ENCODE results near the gene UNC119B.

The UNC119B gene

DNA sequence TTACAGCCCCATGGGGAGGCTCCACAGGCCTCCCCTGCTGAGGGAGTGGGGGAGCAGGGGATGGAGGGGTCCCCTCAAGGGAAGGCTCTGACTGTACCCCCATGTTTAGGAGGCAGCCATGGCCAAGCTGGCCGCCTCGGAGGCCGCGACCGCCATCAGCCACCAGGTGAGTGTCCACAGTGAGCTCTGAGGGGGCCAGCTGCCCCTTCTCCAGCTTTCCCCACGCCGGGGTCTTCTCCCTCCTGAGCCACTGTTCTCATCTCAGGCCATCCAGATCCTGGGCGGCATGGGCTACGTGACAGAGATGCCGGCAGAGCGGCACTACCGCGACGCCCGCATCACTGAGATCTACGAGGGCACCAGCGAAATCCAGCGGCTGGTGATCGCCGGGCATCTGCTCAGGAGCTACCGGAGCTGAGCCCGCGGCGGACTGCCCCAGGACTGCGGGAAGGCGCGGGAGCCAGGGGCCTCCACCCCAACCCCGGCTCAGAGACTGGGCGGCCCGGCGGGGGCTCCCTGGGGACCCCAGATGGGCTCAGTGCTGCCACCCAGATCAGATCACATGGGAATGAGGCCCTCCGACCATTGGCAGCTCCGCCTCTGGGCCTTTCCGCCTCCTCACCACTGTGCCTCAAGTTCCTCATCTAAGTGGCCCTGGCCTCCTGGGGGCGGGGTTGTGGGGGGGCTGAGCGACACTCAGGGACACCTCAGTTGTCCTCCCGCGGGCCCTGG, 28.9 kb downstream of the UNC119B start:
- no peak for DNase-seq (ENCODE audit: low read depth in 3 of 3)

DNA sequence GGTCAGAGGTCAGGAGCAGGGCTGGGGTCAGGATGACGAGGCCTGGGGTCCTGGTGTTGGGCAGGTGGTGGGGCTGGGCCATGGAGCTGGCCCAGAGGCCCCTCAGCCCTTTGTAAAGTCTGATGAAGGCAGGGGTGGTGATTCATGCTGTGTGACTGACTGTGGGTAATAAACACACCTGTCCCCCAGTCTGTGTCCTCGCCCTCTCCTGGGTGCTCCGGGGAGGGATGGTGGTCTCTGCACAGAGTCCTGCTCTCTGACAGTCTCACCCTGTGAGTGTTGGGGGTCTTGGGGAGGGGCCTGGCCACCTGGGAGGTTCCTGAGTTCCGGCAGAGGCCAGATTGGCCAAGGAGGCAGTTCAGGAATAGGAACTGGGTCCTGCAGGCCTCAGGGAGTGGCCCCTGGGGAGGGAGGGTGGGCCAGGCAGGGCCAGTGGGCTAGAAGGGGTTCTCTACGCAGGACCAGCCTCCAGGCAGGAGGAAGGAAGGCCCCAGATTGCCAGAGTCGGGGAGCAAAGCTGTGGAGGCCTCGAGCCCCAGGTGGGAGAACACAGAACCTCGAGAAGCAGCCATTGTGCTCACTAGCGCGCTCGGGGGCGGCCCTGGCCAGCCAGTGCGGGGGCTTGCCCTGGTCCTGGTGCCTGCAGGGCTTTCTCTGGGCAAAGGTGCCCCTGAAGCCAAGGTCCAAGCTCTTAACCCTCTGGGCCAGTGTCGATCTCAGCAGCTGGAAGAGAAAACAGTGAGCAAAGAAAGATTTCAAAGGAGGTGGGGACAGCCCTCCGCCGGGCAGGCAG, 29.8 kb downstream of the UNC119B start:
- DNase-seq (ENCODE audit: low read depth in 3 of 3) = no peak

DNA sequence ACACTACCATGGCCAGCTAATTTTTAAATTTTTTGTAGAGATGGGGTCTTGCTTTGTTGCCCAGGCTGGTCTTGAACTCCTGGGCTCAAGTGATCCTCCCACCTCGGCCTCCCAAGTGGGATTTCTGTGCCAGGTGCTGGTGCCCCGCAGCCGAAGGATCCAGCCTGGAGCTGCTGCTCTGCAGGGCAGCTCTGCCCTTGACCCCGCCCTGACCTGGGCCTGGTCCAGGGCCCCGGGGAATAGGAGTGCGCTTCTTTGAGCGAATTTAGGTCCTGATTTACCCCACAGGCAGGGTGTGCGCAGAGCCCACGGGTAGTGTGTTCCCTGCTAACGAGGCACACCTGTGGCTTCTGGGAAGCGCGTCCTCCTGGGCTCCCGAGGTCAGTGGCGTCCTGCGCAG, 30.6 kb downstream of the UNC119B start:
- no peak for DNase-seq (ENCODE audit: low read depth in 3 of 3)

DNA sequence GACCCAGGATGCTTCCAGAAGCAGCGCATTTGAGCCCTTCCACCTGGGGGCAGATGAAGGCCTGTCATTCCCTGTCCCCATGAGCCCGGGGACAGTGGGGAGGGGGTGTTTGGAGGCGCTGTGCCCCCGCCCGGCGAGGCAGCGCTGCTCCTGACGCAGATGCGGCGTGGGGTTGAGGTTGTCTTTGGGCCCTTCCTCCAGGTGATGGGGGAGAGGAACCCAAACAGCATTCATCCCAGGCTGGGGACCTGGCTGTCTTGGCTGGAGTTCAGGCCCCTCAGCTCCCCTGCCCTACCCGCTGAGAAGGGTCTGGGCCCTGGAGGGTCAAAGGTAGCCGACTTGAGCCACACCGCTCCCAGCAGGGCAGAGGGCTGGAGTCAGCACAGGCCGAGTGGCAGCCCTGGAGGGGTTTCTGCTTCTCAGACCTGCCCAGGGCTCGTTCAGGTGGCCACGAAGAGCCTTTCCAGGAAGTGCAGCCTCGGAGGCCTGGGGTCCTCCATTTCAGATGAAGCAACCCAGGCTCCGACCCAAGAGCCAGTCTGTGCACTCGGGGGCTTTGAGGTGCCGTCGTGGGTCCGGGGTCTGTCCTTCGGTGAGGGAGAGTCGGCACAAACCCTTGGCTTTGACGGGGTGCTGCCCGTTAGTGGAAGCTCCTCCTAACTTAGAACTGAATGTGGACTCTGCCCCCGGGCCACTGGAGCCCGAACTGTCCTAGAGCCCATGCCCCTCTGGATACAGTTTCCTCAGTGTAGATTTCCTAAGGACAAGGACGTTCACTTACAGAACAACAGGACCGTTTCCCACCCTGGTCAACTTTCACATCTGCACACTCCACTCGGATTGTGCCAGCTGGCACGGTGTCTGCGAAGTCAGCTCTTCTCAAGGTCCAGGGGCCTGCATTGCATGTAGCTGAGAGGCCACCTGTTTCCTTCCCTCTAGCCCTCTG, 31.5 kb downstream of the UNC119B start:
- no peak for DNase-seq (ENCODE audit: low read depth in 3 of 3)

DNA sequence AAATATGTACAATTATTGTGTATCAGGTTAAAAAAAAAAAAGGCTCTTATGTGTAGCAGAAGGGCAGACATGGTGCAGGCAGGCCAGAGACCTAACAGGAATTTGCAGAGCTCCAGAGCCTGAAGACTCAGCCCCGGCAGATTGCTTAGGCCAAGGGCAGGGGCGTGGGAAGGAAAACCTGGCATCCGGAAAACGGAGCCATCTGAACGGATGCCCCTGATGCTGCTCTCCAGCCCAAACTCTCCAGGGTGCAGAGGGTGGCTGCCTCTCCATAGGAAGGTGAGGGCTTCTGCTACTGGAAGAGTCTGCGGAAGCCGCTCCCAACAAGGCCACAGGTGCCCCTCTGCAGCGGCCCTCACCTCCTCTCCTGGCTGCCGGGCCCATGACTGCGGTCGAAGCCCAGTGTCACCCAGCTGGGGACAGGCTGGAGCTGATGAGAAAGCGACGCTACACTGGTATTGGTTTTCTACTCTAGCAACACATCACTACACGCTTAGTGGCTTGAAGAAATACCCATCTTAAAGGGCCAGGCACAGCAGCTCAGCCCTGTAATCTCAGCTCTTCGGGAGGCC, 34.8 kb downstream of the UNC119B start:
- DNase-seq (ENCODE audit: low read depth in 3 of 3) = no peak

DNA sequence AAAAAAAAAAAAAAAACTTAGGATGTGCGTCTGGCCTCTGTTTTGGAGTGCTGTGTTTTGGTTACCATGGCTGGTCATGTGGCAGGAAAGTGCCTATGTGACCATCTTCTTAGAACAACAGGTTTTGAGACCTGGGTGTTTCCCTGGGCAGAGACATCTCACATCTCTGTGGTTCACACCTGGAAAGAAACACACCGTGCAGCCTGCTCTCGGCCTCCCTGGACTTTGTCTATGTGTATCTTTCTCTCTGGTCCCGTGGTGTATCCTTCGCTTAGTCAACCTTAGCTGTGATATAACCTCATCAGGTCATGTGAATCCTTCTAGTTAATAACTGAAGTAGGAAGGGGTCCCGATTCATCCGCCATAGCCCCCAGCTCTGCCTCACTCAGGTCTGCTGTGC, 38.0 kb downstream of the UNC119B start:
- no peak for DNase-seq (ENCODE audit: low read depth in 3 of 3)

DNA sequence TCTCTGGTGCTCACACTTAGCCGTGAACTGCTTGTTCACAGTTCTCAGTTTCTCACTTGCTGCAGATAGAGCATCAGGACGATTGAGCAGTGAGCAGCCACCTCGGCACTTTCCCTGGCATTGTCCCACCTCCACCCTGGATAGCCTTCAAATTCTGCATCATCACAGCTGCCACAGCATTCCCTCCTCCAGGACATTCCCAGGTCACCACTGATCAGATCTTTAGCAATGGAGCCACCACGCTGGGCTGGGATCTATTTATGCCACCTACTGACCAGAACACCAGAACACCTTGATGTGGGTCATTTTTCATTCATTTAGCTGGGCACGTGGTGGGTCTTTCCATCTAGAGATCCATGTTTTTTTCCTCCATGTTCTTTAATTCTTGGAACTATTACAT, 39.0 kb downstream of the UNC119B start:
- no peak for DNase-seq (ENCODE audit: low read depth in 3 of 3)

DNA sequence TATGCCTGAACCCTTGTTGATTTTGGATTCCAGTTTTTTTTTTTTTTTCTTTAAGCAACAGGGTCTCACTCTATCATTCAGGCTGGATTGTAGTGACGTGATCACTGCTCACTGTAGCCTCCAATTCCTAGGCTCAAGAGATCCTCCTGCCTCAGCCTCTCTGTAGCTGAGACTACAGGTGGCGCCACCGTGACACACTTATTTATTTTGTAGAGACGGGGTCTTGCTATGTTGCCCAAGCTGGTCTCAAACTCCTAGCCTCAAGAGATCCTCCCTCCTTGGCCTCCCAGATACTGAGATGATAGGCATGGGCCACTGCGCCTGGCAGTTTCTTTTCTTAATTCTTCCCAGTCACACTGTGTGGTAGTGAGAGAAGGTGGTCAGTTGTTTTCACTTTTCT, 40.5 kb downstream of the UNC119B start:
- DNase-seq (ENCODE audit: low read depth in 3 of 3) = no peak

DNA sequence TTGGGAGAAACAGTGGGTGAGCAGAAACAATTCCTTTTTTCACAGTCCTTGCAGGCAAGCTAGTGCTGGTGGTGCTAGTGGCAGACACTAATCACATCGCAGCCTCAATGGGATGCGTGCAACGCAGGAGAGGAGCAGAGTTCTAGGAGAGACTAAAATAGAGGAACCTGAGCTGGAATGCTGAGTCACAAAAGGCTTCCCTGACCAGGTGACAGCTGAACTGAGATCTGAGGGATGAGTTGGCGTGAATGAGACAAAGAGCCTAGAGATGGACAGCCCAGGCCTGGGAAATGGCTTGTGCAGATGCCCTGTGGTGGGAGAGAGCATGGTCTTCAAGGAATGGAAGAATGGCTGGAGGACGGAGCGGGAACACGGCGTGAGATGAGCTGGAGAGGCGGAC, 41.1 kb downstream of the UNC119B start:
- DNase-seq (ENCODE audit: low read depth in 3 of 3) = no peak

DNA sequence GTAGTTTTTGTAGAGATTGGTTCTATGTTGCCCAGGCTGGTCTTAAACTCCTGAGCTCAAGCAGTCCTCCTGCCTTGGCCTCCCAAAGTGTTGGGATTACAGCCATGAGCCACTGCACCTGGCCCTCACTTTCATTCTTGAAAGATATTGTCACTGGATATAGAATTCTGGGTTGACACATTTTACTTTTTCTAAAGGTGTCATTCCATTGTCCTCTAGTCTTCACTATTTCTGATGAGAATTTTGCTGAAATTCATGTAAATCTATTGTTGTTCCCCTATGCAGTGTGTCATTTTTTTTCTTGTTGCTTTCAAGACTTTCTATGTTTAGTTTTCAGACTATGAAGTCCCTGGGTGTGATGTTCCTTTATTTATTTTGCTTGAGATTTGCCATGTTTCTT, 44.5 kb downstream of the UNC119B start:
- DNase-seq (ENCODE audit: low read depth in 3 of 3) = no peak

DNA sequence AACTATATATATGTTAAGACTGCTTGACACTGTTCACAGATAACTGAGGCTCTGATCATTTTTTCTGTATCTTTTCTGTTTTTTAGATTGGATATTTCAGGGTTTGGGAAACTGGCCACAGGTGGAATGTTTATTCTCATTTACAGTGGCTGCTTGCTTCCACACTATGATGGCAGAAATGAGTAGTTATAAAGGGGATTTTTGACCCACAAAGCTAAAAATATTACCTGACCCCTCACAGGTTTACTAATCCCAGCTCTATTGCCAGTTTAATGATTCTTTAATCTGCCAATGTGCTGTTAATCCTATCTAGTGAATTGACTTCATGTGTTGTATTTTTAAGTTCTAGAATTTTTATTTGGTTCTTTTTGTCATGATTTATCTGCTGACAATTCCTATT, 45.0 kb downstream of the UNC119B start:
- DNase-seq (ENCODE audit: low read depth in 3 of 3) = no peak

DNA sequence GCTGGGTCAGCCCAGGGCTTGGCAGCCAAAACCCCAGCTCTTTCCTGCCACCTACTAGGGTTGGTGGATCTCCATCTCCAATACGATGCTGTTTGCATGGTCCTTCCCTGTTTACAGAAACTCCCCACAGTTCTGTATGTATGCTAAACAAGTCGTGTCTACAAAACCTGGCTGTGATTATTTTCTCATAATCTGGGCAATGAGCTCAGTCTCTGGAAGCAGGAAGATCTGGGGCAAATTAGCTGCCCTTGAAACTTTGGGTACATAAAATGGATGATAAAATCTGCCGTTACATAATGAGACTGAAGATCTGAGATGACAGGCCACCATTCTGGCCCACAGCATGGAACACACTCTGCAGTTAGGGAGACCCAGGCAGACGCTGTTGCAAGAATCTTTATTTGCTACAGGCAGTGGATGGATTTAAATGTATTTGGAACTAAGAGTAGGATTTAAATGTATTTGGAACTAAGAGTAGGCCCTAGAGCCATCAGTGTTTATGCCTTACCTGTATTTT, 47.0 kb downstream of the UNC119B start:
- no peak for DNase-seq (ENCODE audit: low read depth in 3 of 3)

DNA sequence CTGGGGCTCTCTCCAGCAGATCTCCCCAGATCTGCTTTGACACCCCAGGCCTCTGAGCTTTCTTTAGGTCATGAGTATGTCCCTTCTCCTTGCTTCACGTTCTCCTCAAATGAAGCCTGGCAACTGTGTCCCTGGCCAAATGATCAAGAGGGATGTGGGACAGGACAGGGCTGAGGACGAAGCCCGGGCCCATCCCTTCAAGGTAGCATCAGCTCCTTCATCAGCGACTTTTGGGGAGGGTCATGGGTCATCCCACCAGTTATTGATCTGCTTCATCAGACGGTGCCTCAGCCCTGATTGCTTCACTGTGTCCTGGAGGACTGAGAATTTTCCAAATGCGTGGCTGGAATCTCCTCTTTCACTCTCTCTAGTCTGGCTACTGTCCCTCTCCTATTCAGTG, 47.7 kb downstream of the UNC119B start:
- no peak for DNase-seq (ENCODE audit: low read depth in 3 of 3)

DNA sequence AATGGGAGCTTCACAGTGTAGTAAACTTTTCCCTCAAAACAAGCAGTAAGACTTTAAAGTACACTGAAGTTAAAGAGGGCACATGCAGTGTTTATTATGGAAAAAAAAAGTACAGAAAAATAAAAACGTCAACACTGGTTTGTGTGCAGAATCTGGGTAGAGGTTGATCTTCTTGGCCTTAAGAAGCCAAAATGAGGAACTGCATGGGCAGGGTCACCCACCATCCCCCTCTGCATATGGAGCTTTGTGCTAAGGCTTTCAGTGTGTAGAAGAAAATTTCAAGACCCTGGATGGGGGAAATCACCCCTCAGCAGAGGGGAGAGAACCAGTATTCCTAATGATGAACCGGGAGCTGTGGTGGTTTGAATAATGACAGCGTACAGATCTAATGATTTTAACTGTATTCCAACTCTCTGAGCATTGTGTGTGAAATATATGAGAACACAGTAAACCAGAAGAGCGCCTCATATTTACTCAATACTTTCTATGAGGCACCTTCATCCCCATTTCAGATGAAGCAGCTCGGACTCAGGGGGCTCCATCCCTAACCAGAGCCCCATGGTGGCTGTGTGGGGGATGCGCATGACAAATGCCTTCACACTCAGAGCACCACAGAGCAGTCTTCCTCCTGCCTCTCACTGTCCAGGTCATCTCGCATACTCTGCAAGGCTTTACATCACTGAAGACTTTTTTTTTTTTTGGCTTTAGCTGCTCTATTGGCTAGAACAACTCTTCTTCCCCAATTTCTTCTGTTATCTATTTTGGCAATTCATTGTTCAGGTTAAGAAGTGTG, 48.7 kb downstream of the UNC119B start:
- DNase-seq (ENCODE audit: low read depth in 3 of 3) = no peak

DNA sequence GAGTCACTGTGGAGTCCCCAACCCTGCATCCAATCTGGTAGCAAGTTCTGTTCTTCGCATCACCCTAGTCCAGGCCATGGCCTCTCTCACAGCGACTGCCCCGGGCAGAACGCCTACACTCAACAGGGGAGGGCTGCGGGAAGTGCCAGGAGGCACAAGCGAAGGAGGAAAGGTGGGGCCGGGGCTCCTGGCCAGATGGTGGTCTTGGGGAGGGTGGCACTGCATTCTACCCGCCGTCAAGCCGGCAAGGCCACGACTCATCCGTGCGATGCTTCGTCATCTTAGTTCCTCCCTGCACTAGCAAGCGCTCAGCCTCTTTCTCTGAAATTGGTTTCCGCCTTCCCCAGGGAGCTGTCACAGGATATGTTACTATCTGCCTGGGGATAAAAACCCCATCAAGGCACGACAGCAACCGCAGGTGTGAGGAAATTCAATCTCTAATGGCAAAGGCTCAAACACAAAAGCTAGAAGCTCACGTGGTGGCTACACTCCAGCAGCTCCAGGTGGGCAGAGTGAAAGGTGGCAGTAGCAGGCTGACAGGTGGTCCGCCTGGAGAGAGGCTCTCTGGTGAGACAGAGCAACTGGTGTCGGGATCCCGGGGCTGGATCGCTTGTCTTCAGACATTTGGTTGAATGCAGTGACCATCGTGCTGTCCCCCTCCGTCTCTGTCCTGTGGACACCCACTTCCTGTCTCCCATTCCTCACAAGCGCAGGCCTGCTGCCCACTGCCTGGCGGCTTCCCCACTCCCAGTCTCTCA, 49.5 kb downstream of the UNC119B start:
- DNase-seq (ENCODE audit: low read depth in 3 of 3) = no peak

DNA sequence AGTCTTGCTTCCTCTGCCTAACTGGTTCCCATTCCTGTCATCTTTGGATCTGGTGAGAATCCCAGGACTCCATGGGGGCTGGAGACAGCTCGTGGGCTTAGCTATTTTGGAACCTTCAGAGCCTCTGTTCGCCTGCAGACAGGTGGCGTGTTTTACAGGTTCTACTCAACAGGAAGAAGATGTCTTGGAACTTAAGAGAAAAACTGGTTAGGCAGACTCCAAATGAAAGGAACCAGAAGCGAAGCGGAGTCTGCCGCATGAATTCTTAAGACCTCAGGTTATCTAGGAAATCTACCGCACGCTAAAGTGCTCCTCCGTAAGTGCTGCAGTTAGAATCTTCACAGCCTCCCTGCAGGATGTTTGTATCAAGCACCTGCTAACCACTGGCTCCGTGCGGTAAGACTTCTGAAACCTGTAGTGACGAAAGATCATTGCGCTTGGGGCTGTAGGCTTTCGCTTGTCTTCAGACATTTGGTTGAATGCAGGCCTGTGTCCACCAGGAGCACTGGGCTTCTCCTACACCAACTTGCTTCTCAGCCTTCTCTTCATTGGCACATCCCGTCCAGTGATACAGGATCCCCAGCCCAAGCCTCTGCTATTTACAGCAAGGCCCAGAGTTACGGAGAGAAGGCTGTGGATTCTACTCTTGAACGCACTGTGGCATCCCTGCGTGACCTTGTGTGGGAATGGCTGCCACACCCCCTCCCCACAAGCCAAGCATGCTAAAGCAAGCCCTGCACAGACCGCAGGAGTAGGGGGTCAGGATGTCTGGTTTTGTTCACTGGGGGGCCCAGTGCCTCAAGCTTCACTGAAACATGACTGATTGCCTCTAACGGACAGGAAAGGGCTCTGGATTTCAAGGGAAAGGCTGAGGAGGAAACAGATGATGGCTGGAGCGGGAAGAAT, 50.3 kb downstream of the UNC119B start:
- DNase-seq (ENCODE audit: low read depth in 3 of 3) = no peak

DNA sequence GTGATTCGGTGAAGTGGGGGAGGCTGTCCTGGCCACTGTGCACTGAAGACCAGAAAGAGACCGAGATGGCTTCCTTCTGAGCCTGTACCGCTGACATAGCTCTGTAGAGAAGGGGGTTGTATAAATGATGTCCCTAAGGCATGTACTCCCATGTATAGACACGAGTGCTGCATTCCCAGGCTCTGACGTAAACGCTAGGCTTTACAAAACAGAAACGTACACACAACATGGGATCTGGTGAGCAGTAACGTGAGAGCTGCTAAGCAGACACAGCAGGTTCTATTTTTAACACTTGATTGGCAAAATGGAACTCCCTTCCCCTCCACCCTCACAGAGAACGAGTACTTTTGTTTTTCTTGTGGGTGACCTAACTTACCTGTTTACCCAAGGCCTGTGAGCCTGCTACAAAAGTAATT, 51.3 kb downstream of the UNC119B start:
- no peak for DNase-seq (ENCODE audit: low read depth in 3 of 3)

DNA sequence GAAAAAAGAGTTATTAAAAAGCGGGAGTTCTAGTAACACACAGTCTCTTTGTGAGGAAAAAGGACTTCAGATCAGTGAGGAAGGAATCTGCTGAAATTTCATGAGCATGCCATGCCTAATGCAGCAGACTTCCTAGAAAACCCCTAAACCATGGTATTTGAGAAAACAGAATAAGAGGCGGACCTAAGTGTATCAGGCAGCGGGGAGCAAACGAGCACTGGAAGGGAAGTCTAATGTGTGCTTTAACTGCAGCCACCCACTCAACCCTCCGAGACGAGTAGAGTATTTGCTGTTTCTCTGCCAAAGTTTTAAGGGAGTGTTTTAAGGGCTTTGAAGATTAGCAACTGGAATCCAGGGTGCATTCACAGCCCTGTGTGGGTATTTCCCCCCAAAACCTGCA, 51.8 kb downstream of the UNC119B start:
- no peak for DNase-seq (ENCODE audit: low read depth in 3 of 3)

DNA sequence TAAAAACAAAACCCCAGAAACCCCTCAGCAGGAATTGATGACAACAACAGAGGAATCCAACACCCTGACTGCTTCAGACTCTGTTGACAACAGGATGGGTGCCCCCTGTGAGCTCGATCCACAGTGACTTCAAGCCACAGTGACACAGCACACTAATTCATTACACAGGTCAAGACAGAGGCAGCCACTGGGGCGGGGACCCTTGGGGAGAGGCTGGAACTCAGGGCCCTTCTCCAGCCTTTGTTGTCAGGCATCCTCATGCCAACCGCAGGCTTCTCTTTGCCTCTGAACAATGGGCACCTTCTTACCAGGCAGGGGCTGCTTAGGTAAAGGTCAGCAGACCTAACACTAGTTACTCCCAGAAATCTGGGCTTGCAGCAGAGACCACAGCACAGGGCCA, 53.0 kb downstream of the UNC119B start:
- no peak for DNase-seq (ENCODE audit: low read depth in 3 of 3)
